ENCODE data around the gene IGSF1.

Gene IGSF1

DNA sequence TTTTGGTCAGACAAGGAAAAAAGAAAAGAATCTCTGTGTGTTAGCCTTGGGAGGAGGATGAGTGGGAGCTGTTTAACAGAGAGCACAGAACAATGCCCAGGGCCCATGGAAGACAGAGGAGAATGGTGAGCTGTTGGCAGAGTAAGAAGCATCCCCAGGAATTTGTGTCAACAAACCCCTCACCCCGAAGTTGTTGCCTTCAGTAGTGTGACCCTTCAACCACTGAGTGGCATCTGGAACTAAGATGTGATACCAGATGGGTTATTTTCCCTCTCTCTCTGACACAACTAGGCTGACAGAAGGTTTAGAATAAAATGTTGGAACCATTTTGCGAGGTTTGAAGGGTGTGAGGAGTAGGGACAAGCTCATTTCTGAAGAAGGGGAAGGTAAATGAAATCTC is 25.1 kb downstream of the IGSF1 start:
- Histone ChIP-seq H4K20me1 (ENCODE audit: insufficient read depth, low read length) (no peaks in the 10 kb centered on the region), H3K27ac (ENCODE audit: low read length) (no peak overlapping the region), H3K79me2 (ENCODE audit: low read length) (no peaks in the 10 kb centered on the region), H3K4me2 (ENCODE audit: low read depth, low read length) (no peak overlapping the region), H3K27me3 (replicated peaks; ENCODE audit: insufficient read depth, low read length) (no peaks in the 10 kb centered on the region), H3F3A (ENCODE audit: insufficient read depth, low read length) (no peaks in the 10 kb centered on the region), H3K9me3 (replicated peaks; ENCODE audit: insufficient read depth, low read length) (no peaks in the 10 kb centered on the region), H3K4me3 (ENCODE audit: low read length) (no peak overlapping the region), H3K4me1 (ENCODE audit: low read length) (no peaks in the 10 kb centered on the region), H3K9me2 (replicated peaks; ENCODE audit: insufficient read depth, low read length) (no peaks in the 10 kb centered on the region), H2AFZ (ENCODE audit: low read length) (no peak overlapping the region), H3K36me3 (replicated peaks; ENCODE audit: insufficient read depth, low read length) (no peaks in the 10 kb centered on the region), H3K9ac (ENCODE audit: low read length) (no peak overlapping the region)
- no peak for DNase-seq
- TF ChIP-seq, protein P1, sequence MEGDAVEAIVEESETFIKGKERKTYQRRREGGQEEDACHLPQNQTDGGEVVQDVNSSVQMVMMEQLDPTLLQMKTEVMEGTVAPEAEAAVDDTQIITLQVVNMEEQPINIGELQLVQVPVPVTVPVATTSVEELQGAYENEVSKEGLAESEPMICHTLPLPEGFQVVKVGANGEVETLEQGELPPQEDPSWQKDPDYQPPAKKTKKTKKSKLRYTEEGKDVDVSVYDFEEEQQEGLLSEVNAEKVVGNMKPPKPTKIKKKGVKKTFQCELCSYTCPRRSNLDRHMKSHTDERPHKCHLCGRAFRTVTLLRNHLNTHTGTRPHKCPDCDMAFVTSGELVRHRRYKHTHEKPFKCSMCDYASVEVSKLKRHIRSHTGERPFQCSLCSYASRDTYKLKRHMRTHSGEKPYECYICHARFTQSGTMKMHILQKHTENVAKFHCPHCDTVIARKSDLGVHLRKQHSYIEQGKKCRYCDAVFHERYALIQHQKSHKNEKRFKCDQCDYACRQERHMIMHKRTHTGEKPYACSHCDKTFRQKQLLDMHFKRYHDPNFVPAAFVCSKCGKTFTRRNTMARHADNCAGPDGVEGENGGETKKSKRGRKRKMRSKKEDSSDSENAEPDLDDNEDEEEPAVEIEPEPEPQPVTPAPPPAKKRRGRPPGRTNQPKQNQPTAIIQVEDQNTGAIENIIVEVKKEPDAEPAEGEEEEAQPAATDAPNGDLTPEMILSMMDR (IDR thresholded peaks at IDR 0.05; ENCODE audit: low read length), result no peak

DNA sequence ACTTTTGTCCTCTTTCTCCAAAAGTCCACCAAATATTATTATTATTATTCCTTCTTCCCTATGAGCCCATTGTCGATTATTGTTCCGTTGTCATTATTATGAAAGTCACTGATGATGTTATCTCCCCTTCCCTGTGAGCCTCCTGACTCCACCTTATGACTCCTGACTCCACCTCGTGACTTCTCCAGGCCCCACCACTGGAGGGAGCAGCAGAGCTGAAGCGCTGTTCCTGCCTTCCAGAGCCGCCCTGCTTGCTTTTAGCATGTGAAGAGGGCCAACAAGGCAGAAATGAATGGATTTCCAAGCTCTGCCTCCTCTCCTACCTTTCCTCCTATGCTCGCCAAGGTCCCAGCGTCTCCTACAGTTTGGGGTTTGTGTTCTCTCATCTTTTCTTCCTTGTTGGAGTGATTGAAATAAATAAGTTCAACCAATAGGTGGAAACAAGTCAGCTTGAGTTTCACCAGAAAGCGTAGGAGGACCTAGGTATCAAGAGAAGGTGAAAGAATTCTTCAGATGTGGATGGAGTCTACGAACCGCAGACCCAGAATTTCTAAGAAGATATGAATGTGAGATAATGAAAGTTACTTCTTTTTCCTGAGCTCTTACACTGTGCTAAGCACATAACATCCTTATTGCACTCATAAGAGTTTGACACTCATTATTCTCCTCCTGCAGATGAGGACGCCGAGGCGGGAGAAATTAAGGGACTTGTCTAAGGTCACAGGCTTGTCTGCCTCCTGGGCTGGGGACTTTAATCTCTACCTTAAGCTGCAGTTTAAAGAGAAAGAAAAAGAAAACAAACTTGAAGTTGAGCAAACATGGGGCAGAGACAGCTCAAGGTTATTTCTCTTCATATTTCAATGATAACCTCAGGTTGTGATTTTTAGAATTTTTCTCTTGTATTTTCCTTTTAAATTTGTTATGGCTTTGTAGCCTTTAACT is 26.1 kb downstream of the IGSF1 start:
- Histone ChIP-seq H3K4me1 (ENCODE audit: low read length) (no peaks in the 10 kb centered on the region), H3K27ac (ENCODE audit: low read length) (no peak overlapping the region), H4K20me1 (ENCODE audit: insufficient read depth, low read length) (no peaks in the 10 kb centered on the region), H3K4me2 (ENCODE audit: low read depth, low read length) (no peak overlapping the region), H3K27me3 (replicated peaks; ENCODE audit: insufficient read depth, low read length) (no peaks in the 10 kb centered on the region), H3K4me3 (ENCODE audit: low read length) (no peak overlapping the region), H3K9me2 (replicated peaks; ENCODE audit: insufficient read depth, low read length) (no peaks in the 10 kb centered on the region), H3K79me2 (ENCODE audit: low read length) (no peaks in the 10 kb centered on the region), H3K9me3 (replicated peaks; ENCODE audit: insufficient read depth, low read length) (no peaks in the 10 kb centered on the region), H2AFZ (ENCODE audit: low read length) (no peak overlapping the region), H3K9ac (ENCODE audit: low read length) (no peak overlapping the region), H3F3A (ENCODE audit: insufficient read depth, low read length) (no peaks in the 10 kb centered on the region), H3K36me3 (replicated peaks; ENCODE audit: insufficient read depth, low read length) (no peaks in the 10 kb centered on the region)
- DNase-seq, result peak; percentile 54
- TF ChIP-seq, protein P1 (IDR thresholded peaks at IDR 0.05; ENCODE audit: low read length), result peak; percentile 74
- no peak for TF ChIP-seq EZH2phosphoT487 (IDR thresholded peaks at IDR 0.05; ENCODE audit: low read length)

DNA sequence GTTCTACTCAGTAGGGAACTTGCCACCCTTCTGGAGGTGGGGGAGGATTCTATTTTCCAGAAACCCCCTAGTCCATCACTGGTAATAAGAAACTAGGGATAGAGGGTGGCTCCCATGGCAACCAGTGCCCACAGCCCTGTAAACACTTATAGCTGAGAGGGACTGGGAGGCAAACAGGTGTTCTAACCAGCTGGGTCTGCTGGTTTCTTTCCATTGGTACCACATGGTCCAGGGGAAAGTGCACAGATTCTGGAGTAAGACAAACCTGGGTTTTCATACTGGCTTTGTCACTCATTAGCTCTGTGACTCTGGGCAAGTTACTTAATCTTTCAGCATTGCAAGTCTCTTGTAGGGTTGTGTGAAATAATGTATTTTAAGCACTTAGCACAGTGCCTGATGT is 26.9 kb downstream of the IGSF1 start:
- no peaks in the 10 kb centered on the region for H3F3A ChIP-seq (ENCODE audit: insufficient read depth, low read length)
- no peak overlapping the region for H2AFZ ChIP-seq (ENCODE audit: low read length)
- H4K20me1 ChIP-seq (ENCODE audit: insufficient read depth, low read length), result no peaks in the 10 kb centered on the region
- H3K9me2 ChIP-seq (replicated peaks; ENCODE audit: insufficient read depth, low read length), result no peaks in the 10 kb centered on the region
- TF ChIP-seq EZH2 (optimal IDR thresholded peaks at IDR 0.05; ENCODE audit: low read depth, low read length), result no peak
- no peak for TF ChIP-seq EZH2phosphoT487 (IDR thresholded peaks at IDR 0.05; ENCODE audit: low read length)
- TF ChIP-seq, protein P1 (IDR thresholded peaks at IDR 0.05; ENCODE audit: low read length), result no peak
- H3K4me3 ChIP-seq (ENCODE audit: low read length), result no peak overlapping the region
- H3K4me2 ChIP-seq (ENCODE audit: low read depth, low read length), result no peak overlapping the region
- H3K9ac ChIP-seq (ENCODE audit: low read length), result no peak overlapping the region
- H3K27me3 ChIP-seq (replicated peaks; ENCODE audit: insufficient read depth, low read length), result no peaks in the 10 kb centered on the region
- no peak overlapping the region for H3K27ac ChIP-seq (ENCODE audit: low read length)
- no peaks in the 10 kb centered on the region for H3K4me1 ChIP-seq (ENCODE audit: low read length)
- H3K9me3 ChIP-seq (replicated peaks; ENCODE audit: insufficient read depth, low read length), result no peaks in the 10 kb centered on the region
- no peaks in the 10 kb centered on the region for H3K79me2 ChIP-seq (ENCODE audit: low read length)
- DNase-seq, result no peak
- no peaks in the 10 kb centered on the region for H3K36me3 ChIP-seq (replicated peaks; ENCODE audit: insufficient read depth, low read length)

All from MM.1S (cell line).